IMR-90 (cell line): Measurements from ENCODE around the gene SLC5A2. TPM values are rescaled to one million over a fixed set of nuclear protein-coding genes. Genes with fewer than 3 reads are reported as not detected.

Experiments
- ATAC-seq: fragments of 200-7000 bp; cut with Tn5 transposase; 2 replicates; pipeline ENCODE4 v1.9.1; 2020; ENCODE audit warnings: low read depth, mild to moderate bottlenecking, moderate library complexity
- BruUV-seq: library from RNA; stranded (reverse); fragments of 400-500 nt; replicated peaks from 2 replicates; lab custom pipeline; 2021; lab: Mats Ljungman, UMichigan
- CTCF ChIA-PET: fragments of 300-600 bp; formaldehyde crosslinking; extraction: SDS; loops from one replicate; lab custom pipeline; 2021; ENCODE audit warnings: antibody characterized with exemption; lab: Yijun Ruan, JAX
- POLR2A ChIA-PET: fragments of 300-600 bp; sonication (Branson Sonifier 250); formaldehyde crosslinking; loops from one replicate; lab custom pipeline; 2022; ENCODE audit warnings: antibody characterized with exemption; ENCODE audit not compliant: unreplicated experiment; lab: Charles Lee
- DNase-seq: peaks from one replicate; pipeline ENCODE4 v3.0.0; 2013
- H2AFZ ChIP-seq: replicated peaks from 2 replicates; pipeline ENCODE3; 2013; ENCODE audit warnings: low read length, mild to moderate bottlenecking; ENCODE audit not compliant: poor library complexity
- H2AK5ac ChIP-seq: 2 replicates; pipeline ENCODE4 v1.6.1; 2013; ENCODE audit warnings: low read depth, low read length, inconsistent platforms
- H2AK9ac ChIP-seq: replicated peaks from 2 replicates; pipeline ENCODE3; 2013; ENCODE audit warnings: mild to moderate bottlenecking, low read depth, low read length, moderate library complexity; ENCODE audit not compliant: poor library complexity
- H2BK120ac ChIP-seq: 2 replicates; pipeline ENCODE4 v1.6.1; 2013; ENCODE audit warnings: low read depth, low read length, inconsistent platforms
- H2BK15ac ChIP-seq: 3 replicates; pipeline ENCODE4 v1.6.1; 2013; ENCODE audit warnings: low read depth, low read length, inconsistent platforms
- H2BK20ac ChIP-seq: 2 replicates; pipeline ENCODE4 v1.6.1; 2013; ENCODE audit warnings: low read depth, mild to moderate bottlenecking, inconsistent platforms, low read length, moderate library complexity
- H2BK5ac ChIP-seq: 2 replicates; pipeline ENCODE4 v1.6.1; 2013; ENCODE audit warnings: mild to moderate bottlenecking, low read depth, low read length, inconsistent platforms; ENCODE audit not compliant: poor library complexity, severe bottlenecking
- H3K14ac ChIP-seq: replicated peaks from 2 replicates; pipeline ENCODE4 v1.6.1; 2013; ENCODE audit warnings: low read depth, low read length, inconsistent platforms
- H3K18ac ChIP-seq: 2 replicates; pipeline ENCODE4 v1.6.1; 2013; ENCODE audit warnings: low read depth, low read length, control low read depth
- H3K23ac ChIP-seq: 2 replicates; pipeline ENCODE4 v1.6.1; 2013; ENCODE audit warnings: low read depth, low read length, inconsistent platforms
- H3K27ac ChIP-seq: 2 replicates; pipeline ENCODE4 v1.5.1; 2013; ENCODE audit warnings: mild to moderate bottlenecking, control low read depth, low read length; ENCODE audit not compliant: insufficient read depth
- H3K27me3 ChIP-seq: 2 replicates; pipeline ENCODE4 v1.6.1; 2013; ENCODE audit warnings: low read length; ENCODE audit not compliant: control insufficient read depth, insufficient read depth
- H3K36me3 ChIP-seq: 2 replicates; pipeline ENCODE4 v1.6.1; 2013; ENCODE audit warnings: low read length, mixed read lengths; ENCODE audit not compliant: control insufficient read depth, insufficient read depth
- H3K4ac ChIP-seq: 2 replicates; pipeline ENCODE4 v1.6.1; 2013; ENCODE audit warnings: low read depth, low read length, inconsistent platforms
- H3K4me1 ChIP-seq: 2 replicates; pipeline ENCODE4 v1.6.1; 2013; ENCODE audit warnings: low read length, mixed read lengths; ENCODE audit not compliant: control insufficient read depth, insufficient read depth
- H3K4me2 ChIP-seq: 2 replicates; pipeline ENCODE4 v1.6.1; 2013; ENCODE audit warnings: low read depth, mild to moderate bottlenecking, control low read depth, low read length, moderate library complexity
- H3K4me3 ChIP-seq: 2 replicates; pipeline ENCODE4 v1.5.1; 2013; ENCODE audit warnings: low read depth, mild to moderate bottlenecking, control low read depth, low read length, moderate library complexity; ENCODE audit not compliant: insufficient read depth
- H3K56ac ChIP-seq: 2 replicates; pipeline ENCODE4 v1.6.1; 2013; ENCODE audit warnings: low read length, inconsistent platforms; ENCODE audit not compliant: insufficient read depth; ENCODE audit errors: extremely low read depth
- H3K79me1 ChIP-seq, 2 experiments: 2 replicates each; pipeline ENCODE4 v1.6.1; 2013; ENCODE audit warnings: low read length in 2 of 2, inconsistent platforms in 1 of 2, low read depth in 1 of 2
- H3K9ac ChIP-seq: 2 replicates; pipeline ENCODE4 v1.6.1; 2013; ENCODE audit warnings: low read depth, low read length, control low read depth
- H3K9me1 ChIP-seq: 2 replicates; pipeline ENCODE4 v1.6.1; 2013; ENCODE audit warnings: low read length, inconsistent platforms; ENCODE audit not compliant: insufficient read depth
- H3K9me3 ChIP-seq: 2 replicates; pipeline ENCODE4 v1.6.1; 2013; ENCODE audit warnings: low read length; ENCODE audit not compliant: control insufficient read depth, insufficient read depth
- H4K20me1 ChIP-seq: 2 replicates; pipeline ENCODE4 v1.6.1; 2013; ENCODE audit warnings: low read length, inconsistent platforms; ENCODE audit not compliant: insufficient read depth
- H4K5ac ChIP-seq: 2 replicates; pipeline ENCODE4 v1.6.1; 2013; ENCODE audit warnings: mild to moderate bottlenecking, low read depth, low read length, control low read depth
- H4K8ac ChIP-seq, 2 experiments: 2 replicates each; pipeline ENCODE4 v1.6.1; 2013; ENCODE audit warnings: low read depth in 2 of 2, low read length in 2 of 2, control low read depth in 1 of 2, inconsistent platforms in 1 of 2
- H4K91ac ChIP-seq: 2 replicates; pipeline ENCODE4 v1.6.1; 2013; ENCODE audit warnings: low read depth, low read length, inconsistent platforms; ENCODE audit not compliant: insufficient read depth
- BHLHE40 ChIP-seq: fragments of 150-350 bp; IDR thresholded peaks from 2 replicates; pipeline ENCODE4 v1.6.1; 2016; ENCODE audit warnings: mild to moderate bottlenecking, low read depth, low read length
- CHD1 ChIP-seq: IDR thresholded peaks from 2 replicates; pipeline ENCODE4 v1.6.1; 2012; ENCODE audit warnings: low read depth, low read length, improper control_type of control experiment
- ELK1 ChIP-seq: fragments of 150-350 bp; IDR thresholded peaks from 2 replicates; pipeline ENCODE4 v1.6.1; 2016; ENCODE audit warnings: low read depth, mild to moderate bottlenecking, low read length, moderate library complexity, borderline replicate concordance
- FOS ChIP-seq: fragments of 150-350 bp; IDR thresholded peaks from 2 replicates; pipeline ENCODE4 v1.6.1; 2016; ENCODE audit warnings: low read depth, low read length
- MAFK ChIP-seq: IDR thresholded peaks from 2 replicates; pipeline ENCODE4 v1.6.1; 2012; ENCODE audit warnings: low read depth, low read length, improper control_type of control experiment
- MAZ ChIP-seq: IDR thresholded peaks from 2 replicates; pipeline ENCODE4 v1.6.1; 2012; ENCODE audit warnings: low read depth, mild to moderate bottlenecking, low read length, improper control_type of control experiment, moderate library complexity, borderline replicate concordance
- MXI1 ChIP-seq: IDR thresholded peaks from 2 replicates; pipeline ENCODE4 v1.6.1; 2012; ENCODE audit warnings: low read depth, mild to moderate bottlenecking, low read length, moderate library complexity, borderline replicate concordance
- NFE2L2 ChIP-seq: fragments of 150-350 bp; IDR thresholded peaks from 2 replicates; pipeline ENCODE4 v1.6.1; 2016; ENCODE audit warnings: low read depth, mild to moderate bottlenecking, low read length
- POLR2A ChIP-seq: IDR thresholded peaks from 2 replicates; pipeline ENCODE4 v1.6.1; 2012; ENCODE audit warnings: mild to moderate bottlenecking, low read depth, low read length
- RAD21 ChIP-seq: IDR thresholded peaks from 2 replicates; pipeline ENCODE4 v1.6.1; 2012; ENCODE audit warnings: low read length, improper control_type of control experiment
- RCOR1 ChIP-seq: IDR thresholded peaks from 2 replicates; pipeline ENCODE4 v1.6.1; 2012; ENCODE audit warnings: mild to moderate bottlenecking, low read length, improper control_type of control experiment; ENCODE audit not compliant: insufficient replicate concordance
- RFX5 ChIP-seq: IDR thresholded peaks from 2 replicates; pipeline ENCODE4 v1.8.0; 2012; ENCODE audit warnings: low read depth, mild to moderate bottlenecking, low read length, moderate library complexity
- WGBS, 2 experiments: methylation state at CpG; one replicate each; pipeline versions ENCODE4 v1.1.5 to v1.1.7; 2013; ENCODE audit warnings: missing lambda C conversion rate in 2 of 2; ENCODE audit not compliant: insufficient read length in 1 of 2; ENCODE audit errors: extremely low coverage in 2 of 2; 5-methylcytosine and 5-hydroxymethylcytosine counted together
- dilution Hi-C: fragments of 300-500 bp; cut with HindIII; formaldehyde crosslinking; loops from one replicate; pipeline ENCODE4 v1.14.3; 2018; ENCODE audit warnings: low sequenced_read_pairs; ENCODE audit not compliant: unreplicated experiment
- in situ Hi-C: fragments of 300-500 bp; cut with MboI; formaldehyde crosslinking; loops from 3 replicates; pipeline ENCODE4 v1.14.3; 2019; ENCODE audit warnings: low sequenced_read_pairs, inconsistent platforms, mixed read lengths
- intact Hi-C: fragments of 100-400 bp; cut with micrococcal nuclease; formaldehyde crosslinking; loops from 2 replicates; pipeline ENCODE4 v1.10.0; 2022
- polyA plus RNA-seq, 3 experiments: library from polyadenylated mRNA; depleted of rRNA; stranded (reverse); fragments of >200 nt; gene quantifications; 2 replicates each; pipeline ENCODE4 v1.2.3, GENCODE V29; 2012; ENCODE audit warnings: low replicate concordance in 1 of 3
- total RNA-seq: library from RNA; depleted of rRNA; stranded (reverse); fragments of >200 nt; gene quantifications from 2 replicates; pipeline ENCODE4 v1.2.3, GENCODE V29; 2012
- TF ChIP-seq, protein P1 (sequence below): fragments of 150-350 bp; IDR thresholded peaks from 2 replicates; pipeline ENCODE4 v1.6.1; 2017; ENCODE audit warnings: mild to moderate bottlenecking, antibody characterized with exemption, low read length, low read depth
- TF ChIP-seq, protein P2 (sequence below): conservative IDR thresholded peaks from 2 replicates; pipeline ENCODE4 v1.5.1; 2012; ENCODE audit warnings: mild to moderate bottlenecking, low read depth, low read length, improper control_type of control experiment

SLC5A2 gene
- total and polyA plus RNA-seq, 2 of the 4 experiments (the other 2 are of a cell fraction): not detected

GRCh38 chr16:31531096-31531495 lies 48.2 kb downstream of the SLC5A2 start:
- Histone ChIP-seq H3K56ac (no peak overlapping the region), H2BK20ac (no peak overlapping the region), H3K27ac (no peak overlapping the region), H3K79me1 (no peaks in the 10 kb centered on the region), H3K9me1 (no peaks in the 10 kb centered on the region), H2AK5ac (no peak overlapping the region), H3K36me3 (no peaks in the 10 kb centered on the region), H2BK5ac (no peak overlapping the region), H3K4me2 (no peak overlapping the region), H3K18ac (no peak overlapping the region), H4K20me1 (no peaks in the 10 kb centered on the region), H2BK120ac (no peak overlapping the region), H2BK15ac (no peak overlapping the region), H3K9ac (no peak overlapping the region), H2AK9ac (no peak overlapping the region), H3K9me3 (no peaks in the 10 kb centered on the region), H3K4me3 (no peak overlapping the region), H3K23ac (no peak overlapping the region), H3K4me1 (peaks cover 4% of the 10 kb centered on the region; the same call in 1 of the 2 replicates), H3K4ac (no peak overlapping the region), H3K27me3 (peaks cover 28% of the 10 kb centered on the region), H2AFZ (no peak overlapping the region), H4K8ac (no peak overlapping the region), H3K14ac (no peak overlapping the region), H4K5ac (no peak overlapping the region), H4K91ac (no peak overlapping the region)
- intact Hi-C loops: no loop called here
- POLR2A ChIA-PET: no interaction called here
- ATAC-seq: no peak
- dilution Hi-C loops: no loop called here
- TF ChIP-seq BHLHE40 (no peak), CHD1 (no peak), MAFK (no peak), RAD21 (no peak), FOS (no peak), NFE2L2 (no peak), ELK1 (no peak), RFX5 (no peak), MXI1 (no peak), MAZ (no peak), RCOR1 (no peak), POLR2A (no peak)
- TF ChIP-seq, protein P1, sequence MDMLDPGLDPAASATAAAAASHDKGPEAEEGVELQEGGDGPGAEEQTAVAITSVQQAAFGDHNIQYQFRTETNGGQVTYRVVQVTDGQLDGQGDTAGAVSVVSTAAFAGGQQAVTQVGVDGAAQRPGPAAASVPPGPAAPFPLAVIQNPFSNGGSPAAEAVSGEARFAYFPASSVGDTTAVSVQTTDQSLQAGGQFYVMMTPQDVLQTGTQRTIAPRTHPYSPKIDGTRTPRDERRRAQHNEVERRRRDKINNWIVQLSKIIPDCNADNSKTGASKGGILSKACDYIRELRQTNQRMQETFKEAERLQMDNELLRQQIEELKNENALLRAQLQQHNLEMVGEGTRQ: no peak
- TF ChIP-seq, protein P2, sequence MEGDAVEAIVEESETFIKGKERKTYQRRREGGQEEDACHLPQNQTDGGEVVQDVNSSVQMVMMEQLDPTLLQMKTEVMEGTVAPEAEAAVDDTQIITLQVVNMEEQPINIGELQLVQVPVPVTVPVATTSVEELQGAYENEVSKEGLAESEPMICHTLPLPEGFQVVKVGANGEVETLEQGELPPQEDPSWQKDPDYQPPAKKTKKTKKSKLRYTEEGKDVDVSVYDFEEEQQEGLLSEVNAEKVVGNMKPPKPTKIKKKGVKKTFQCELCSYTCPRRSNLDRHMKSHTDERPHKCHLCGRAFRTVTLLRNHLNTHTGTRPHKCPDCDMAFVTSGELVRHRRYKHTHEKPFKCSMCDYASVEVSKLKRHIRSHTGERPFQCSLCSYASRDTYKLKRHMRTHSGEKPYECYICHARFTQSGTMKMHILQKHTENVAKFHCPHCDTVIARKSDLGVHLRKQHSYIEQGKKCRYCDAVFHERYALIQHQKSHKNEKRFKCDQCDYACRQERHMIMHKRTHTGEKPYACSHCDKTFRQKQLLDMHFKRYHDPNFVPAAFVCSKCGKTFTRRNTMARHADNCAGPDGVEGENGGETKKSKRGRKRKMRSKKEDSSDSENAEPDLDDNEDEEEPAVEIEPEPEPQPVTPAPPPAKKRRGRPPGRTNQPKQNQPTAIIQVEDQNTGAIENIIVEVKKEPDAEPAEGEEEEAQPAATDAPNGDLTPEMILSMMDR: no peak
- in situ Hi-C loops: no loop called here
- no TSS peak for BruUV-seq
- CTCF ChIA-PET: no interaction called here
- no peak for DNase-seq
- WGBS, 2 experiments: no CpG with 5 or more reads among the region's 1 CpG
